ENCODE measurements around the gene ACR. TPM values are rescaled to one million over a fixed set of nuclear protein-coding genes. Genes with fewer than 3 reads are reported as not detected.

ACR gene
- total and polyA plus RNA-seq, 2 experiments from 2014 or later, result not detected

DNA sequence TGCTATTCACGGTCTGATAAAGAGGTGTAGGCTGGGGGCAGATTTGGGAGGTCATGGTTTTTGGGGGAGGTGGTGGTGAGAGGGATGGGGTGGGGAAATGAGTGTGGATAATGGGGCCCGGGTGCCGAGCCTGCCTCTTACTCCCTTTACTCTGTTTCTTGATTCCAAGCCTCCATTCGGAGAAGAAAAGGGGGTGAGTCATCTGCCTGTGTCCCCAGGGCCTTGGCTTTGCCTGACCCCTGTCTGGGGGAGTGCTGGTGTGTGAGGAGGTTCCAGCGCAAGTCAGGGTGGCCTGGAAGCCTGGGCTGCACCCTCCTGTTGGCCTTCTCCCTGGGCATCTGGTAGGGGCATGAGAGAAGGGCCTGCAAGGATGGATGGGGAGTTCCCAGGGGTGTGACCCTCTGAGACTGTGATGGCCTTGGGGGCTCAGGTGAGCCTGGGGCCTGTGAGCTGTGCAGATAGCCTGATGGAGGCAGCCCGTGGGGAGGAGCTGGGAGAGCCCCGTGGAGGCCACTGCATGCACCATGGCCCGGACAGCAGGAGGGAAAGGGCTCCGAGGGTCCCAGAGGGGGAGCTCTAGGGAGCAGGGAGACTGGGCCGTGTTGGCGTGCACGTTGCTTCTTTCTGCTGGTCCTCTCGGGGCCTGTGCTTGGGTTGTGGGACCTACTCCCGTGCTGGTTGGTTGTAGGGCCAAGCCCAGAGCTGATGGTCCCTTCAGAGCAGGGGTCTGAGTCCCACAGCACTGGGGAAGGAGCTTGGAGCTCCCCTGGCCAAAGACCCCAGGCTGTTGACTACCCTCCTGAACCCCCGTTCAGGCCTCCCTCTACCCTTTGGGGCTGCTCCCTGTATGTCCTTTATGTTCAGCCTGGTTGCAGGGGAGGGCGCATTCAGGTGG, 26.3 kb upstream of the ACR start:
- Histone ChIP-seq H3K27me3 (ENCODE audit: insufficient read depth) (no peaks in the 10 kb centered on the region), H4K20me1 (replicated peaks; ENCODE audit: insufficient read depth) (no peaks in the 10 kb centered on the region), H3K4me3 (no peak overlapping the region), H3K9me2 (ENCODE audit: insufficient read depth) (no peaks in the 10 kb centered on the region), H3K4me2 (no peak overlapping the region), H3K4me1 (ENCODE audit: insufficient read depth) (no peaks in the 10 kb centered on the region), H2AFZ (no peak overlapping the region), H3K27ac (ENCODE audit: low read depth) (no peak overlapping the region), H3K36me3 (ENCODE audit: insufficient read depth) (no peaks in the 10 kb centered on the region), H3K79me2 (replicated peaks; ENCODE audit: insufficient read depth) (no peaks in the 10 kb centered on the region), H3F3A (replicated peaks; ENCODE audit: low read depth) (no peaks in the 10 kb centered on the region)
- ATAC-seq (no peak), DNase-seq (ENCODE audit: low spot score) (no peak)
- H3K4me1 Mint-ChIP-seq, result no peaks in the 10 kb centered on the region
- H3K4me3 Mint-ChIP-seq, result no peak overlapping the region
- no peak overlapping the region for H3K27ac Mint-ChIP-seq
- H3K27me3 Mint-ChIP-seq (ENCODE audit: insufficient read depth, low read depth, poor library complexity), result peaks cover 13% of the 10 kb centered on the region
- TF ChIP-seq POLR2AphosphoS5 (IDR thresholded peaks at IDR 0.05; ENCODE audit: low read depth) (no peak), ZNF114 (CRISPR knock-in tag; IDR thresholded peaks at IDR 0.05) (no peak), NANOG (IDR thresholded peaks at IDR 0.05; ENCODE audit: borderline replicate concordance) (no peak), EZH2 (IDR thresholded peaks at IDR 0.05; ENCODE audit: low read depth, unreplicated experiment) (no peak)
- TF ChIP-seq, protein P1, sequence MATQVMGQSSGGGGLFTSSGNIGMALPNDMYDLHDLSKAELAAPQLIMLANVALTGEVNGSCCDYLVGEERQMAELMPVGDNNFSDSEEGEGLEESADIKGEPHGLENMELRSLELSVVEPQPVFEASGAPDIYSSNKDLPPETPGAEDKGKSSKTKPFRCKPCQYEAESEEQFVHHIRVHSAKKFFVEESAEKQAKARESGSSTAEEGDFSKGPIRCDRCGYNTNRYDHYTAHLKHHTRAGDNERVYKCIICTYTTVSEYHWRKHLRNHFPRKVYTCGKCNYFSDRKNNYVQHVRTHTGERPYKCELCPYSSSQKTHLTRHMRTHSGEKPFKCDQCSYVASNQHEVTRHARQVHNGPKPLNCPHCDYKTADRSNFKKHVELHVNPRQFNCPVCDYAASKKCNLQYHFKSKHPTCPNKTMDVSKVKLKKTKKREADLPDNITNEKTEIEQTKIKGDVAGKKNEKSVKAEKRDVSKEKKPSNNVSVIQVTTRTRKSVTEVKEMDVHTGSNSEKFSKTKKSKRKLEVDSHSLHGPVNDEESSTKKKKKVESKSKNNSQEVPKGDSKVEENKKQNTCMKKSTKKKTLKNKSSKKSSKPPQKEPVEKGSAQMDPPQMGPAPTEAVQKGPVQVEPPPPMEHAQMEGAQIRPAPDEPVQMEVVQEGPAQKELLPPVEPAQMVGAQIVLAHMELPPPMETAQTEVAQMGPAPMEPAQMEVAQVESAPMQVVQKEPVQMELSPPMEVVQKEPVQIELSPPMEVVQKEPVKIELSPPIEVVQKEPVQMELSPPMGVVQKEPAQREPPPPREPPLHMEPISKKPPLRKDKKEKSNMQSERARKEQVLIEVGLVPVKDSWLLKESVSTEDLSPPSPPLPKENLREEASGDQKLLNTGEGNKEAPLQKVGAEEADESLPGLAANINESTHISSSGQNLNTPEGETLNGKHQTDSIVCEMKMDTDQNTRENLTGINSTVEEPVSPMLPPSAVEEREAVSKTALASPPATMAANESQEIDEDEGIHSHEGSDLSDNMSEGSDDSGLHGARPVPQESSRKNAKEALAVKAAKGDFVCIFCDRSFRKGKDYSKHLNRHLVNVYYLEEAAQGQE (IDR thresholded peaks at IDR 0.05; ENCODE audit: unreplicated experiment), result no peak
- TF ChIP-seq, protein P2, sequence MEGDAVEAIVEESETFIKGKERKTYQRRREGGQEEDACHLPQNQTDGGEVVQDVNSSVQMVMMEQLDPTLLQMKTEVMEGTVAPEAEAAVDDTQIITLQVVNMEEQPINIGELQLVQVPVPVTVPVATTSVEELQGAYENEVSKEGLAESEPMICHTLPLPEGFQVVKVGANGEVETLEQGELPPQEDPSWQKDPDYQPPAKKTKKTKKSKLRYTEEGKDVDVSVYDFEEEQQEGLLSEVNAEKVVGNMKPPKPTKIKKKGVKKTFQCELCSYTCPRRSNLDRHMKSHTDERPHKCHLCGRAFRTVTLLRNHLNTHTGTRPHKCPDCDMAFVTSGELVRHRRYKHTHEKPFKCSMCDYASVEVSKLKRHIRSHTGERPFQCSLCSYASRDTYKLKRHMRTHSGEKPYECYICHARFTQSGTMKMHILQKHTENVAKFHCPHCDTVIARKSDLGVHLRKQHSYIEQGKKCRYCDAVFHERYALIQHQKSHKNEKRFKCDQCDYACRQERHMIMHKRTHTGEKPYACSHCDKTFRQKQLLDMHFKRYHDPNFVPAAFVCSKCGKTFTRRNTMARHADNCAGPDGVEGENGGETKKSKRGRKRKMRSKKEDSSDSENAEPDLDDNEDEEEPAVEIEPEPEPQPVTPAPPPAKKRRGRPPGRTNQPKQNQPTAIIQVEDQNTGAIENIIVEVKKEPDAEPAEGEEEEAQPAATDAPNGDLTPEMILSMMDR (conservative IDR thresholded peaks at IDR 0.05; ENCODE audit: low read depth in 2 of 2), result no peak
- no peaks in the 10 kb centered on the region; the same call in 2 of the 3 replicates for H3K36me3 Mint-ChIP-seq (ENCODE audit: low read depth)
- H3K9me3 Mint-ChIP-seq, result no peaks in the 10 kb centered on the region

DNA sequence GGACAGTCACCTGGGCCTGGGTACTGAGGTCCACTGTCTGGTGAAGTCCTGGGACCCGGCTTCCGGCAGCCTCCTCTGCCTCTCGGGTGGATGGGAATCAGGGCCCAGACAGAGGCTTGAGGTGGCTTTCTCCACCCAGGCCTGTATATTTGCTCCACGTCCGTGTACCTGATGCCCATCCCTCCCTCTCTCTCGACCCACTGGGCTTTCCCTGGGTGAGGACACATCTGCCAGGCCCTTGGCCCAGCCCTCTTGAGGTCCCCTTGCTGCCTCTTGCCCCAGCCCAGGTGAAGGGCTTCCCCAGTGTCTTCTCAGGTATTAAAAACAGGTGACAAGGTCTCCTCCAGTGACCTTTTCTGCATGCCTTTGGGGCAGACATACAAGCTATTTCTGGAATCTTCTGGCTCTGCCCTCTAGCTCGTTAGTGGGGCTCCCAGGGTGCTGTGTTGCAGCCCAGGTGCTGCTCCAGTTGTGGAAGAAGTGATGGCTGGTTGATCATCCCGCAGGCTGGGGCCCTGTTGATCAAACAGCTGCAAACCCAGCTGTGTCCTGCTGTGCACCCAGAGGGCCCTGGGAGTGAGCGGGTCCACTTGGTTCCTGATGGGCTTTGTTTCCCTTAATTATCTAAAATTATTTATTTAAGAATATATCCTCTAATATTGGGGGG, 25.5 kb upstream of the ACR start:
- no peaks in the 10 kb centered on the region for H3K27me3 ChIP-seq (ENCODE audit: insufficient read depth)
- no peak for ATAC-seq
- TF ChIP-seq, protein P3, sequence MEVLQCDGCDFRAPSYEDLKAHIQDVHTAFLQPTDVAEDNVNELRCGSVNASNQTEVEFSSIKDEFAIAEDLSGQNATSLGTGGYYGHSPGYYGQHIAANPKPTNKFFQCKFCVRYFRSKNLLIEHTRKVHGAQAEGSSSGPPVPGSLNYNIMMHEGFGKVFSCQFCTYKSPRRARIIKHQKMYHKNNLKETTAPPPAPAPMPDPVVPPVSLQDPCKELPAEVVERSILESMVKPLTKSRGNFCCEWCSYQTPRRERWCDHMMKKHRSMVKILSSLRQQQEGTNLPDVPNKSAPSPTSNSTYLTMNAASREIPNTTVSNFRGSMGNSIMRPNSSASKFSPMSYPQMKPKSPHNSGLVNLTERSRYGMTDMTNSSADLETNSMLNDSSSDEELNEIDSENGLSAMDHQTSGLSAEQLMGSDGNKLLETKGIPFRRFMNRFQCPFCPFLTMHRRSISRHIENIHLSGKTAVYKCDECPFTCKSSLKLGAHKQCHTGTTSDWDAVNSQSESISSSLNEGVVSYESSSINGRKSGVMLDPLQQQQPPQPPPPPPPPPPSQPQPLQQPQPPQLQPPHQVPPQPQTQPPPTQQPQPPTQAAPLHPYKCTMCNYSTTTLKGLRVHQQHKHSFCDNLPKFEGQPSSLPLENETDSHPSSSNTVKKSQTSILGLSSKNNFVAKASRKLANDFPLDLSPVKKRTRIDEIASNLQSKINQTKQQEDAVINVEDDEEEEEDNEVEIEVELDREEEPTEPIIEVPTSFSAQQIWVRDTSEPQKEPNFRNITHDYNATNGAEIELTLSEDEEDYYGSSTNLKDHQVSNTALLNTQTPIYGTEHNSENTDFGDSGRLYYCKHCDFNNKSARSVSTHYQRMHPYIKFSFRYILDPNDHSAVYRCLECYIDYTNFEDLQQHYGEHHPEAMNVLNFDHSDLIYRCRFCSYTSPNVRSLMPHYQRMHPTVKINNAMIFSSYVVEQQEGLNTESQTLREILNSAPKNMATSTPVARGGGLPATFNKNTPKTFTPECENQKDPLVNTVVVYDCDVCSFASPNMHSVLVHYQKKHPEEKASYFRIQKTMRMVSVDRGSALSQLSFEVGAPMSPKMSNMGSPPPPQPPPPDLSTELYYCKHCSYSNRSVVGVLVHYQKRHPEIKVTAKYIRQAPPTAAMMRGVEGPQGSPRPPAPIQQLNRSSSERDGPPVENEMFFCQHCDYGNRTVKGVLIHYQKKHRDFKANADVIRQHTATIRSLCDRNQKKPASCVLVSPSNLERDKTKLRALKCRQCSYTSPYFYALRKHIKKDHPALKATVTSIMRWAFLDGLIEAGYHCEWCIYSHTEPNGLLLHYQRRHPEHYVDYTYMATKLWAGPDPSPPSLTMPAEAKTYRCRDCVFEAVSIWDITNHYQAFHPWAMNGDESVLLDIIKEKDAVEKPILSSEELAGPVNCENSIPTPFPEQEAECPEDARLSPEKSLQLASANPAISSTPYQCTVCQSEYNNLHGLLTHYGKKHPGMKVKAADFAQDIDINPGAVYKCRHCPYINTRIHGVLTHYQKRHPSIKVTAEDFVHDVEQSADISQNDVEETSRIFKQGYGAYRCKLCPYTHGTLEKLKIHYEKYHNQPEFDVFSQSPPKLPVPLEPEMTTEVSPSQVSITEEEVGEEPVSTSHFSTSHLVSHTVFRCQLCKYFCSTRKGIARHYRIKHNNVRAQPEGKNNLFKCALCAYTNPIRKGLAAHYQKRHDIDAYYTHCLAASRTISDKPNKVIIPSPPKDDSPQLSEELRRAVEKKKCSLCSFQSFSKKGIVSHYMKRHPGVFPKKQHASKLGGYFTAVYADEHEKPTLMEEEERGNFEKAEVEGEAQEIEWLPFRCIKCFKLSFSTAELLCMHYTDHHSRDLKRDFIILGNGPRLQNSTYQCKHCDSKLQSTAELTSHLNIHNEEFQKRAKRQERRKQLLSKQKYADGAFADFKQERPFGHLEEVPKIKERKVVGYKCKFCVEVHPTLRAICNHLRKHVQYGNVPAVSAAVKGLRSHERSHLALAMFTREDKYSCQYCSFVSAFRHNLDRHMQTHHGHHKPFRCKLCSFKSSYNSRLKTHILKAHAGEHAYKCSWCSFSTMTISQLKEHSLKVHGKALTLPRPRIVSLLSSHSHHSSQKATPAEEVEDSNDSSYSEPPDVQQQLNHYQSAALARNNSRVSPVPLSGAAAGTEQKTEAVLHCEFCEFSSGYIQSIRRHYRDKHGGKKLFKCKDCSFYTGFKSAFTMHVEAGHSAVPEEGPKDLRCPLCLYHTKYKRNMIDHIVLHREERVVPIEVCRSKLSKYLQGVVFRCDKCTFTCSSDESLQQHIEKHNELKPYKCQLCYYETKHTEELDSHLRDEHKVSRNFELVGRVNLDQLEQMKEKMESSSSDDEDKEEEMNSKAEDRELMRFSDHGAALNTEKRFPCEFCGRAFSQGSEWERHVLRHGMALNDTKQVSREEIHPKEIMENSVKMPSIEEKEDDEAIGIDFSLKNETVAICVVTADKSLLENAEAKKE (CRISPR knock-in tag; IDR thresholded peaks at IDR 0.05), result no peak

More for the DNA sequence above, 25.5 kb upstream of the ACR start:
- Histone ChIP-seq H3K36me3 (ENCODE audit: insufficient read depth) (no peaks in the 10 kb centered on the region), H2AFZ (no peak overlapping the region), H3K79me2 (replicated peaks; ENCODE audit: insufficient read depth) (no peaks in the 10 kb centered on the region), H3F3A (replicated peaks; ENCODE audit: low read depth) (no peaks in the 10 kb centered on the region), H4K20me1 (replicated peaks; ENCODE audit: insufficient read depth) (no peaks in the 10 kb centered on the region), H3K27ac (ENCODE audit: low read depth) (no peak overlapping the region), H3K9me2 (ENCODE audit: insufficient read depth) (no peaks in the 10 kb centered on the region), H3K4me1 (ENCODE audit: insufficient read depth) (no peaks in the 10 kb centered on the region), H3K4me2 (no peak overlapping the region), H3K4me3 (no peak overlapping the region)
- no peak overlapping the region for H3K27ac Mint-ChIP-seq
- no peak overlapping the region for H3K4me3 Mint-ChIP-seq
- peaks cover 13% of the 10 kb centered on the region for H3K27me3 Mint-ChIP-seq (ENCODE audit: insufficient read depth, low read depth, poor library complexity)
- no peak for DNase-seq (ENCODE audit: low spot score)
- H3K4me1 Mint-ChIP-seq, result no peaks in the 10 kb centered on the region
- H3K9me3 Mint-ChIP-seq, result no peaks in the 10 kb centered on the region
- H3K36me3 Mint-ChIP-seq (ENCODE audit: low read depth), result no peaks in the 10 kb centered on the region; the same call in 2 of the 3 replicates
